Kidney (tissue), 14 donors: Measurements from ENCODE around the gene USH2A. TPM values are rescaled to one million over a fixed set of nuclear protein-coding genes. Genes with fewer than 3 reads are reported as not detected.

Experiments used
- DNase-seq, 5 donors: peaks; one replicate each; pipeline ENCODE4 v3.0.0-alpha.2; 2013 to 2020
- FAIRE-seq: peaks from 2 replicates; lab custom pipeline; 2012; peaks lifted over from hg19 to GRCh38; lab: Jason Lieb, UNC
- H3K27ac ChIP-seq, 2 donors: one replicate each; pipeline ENCODE4 v1.7.0; 2013; ENCODE audit warnings: low read depth in 2 of 2, low read length in 2 of 2, inconsistent platforms in 1 of 2
- H3K27me3 ChIP-seq: one replicate; pipeline ENCODE4 v1.7.1; 2013; ENCODE audit warnings: low read length, inconsistent platforms; ENCODE audit not compliant: control insufficient read depth, insufficient read depth
- H3K36me3 ChIP-seq, 3 donors: one replicate each; pipeline versions ENCODE4 v1.7.0 to v1.7.1; 2013; ENCODE audit warnings: low read length in 3 of 3, control low read depth in 1 of 3, inconsistent platforms in 1 of 3; ENCODE audit not compliant: insufficient read depth in 3 of 3, control insufficient read depth in 2 of 3
- H3K4me1 ChIP-seq, 3 donors: one replicate each; pipeline versions ENCODE4 v1.7.0 to v1.7.1; 2013; ENCODE audit warnings: low read length in 3 of 3, inconsistent platforms in 1 of 3, low read depth in 1 of 3; ENCODE audit not compliant: control insufficient read depth in 2 of 3, insufficient read depth in 2 of 3
- H3K4me3 ChIP-seq, 3 donors: one replicate each; pipeline versions ENCODE4 v1.7.0 to v1.8.1; 2013; ENCODE audit warnings: low read length in 3 of 3, control low read depth in 1 of 3, inconsistent platforms in 1 of 3
- H3K9ac ChIP-seq, 3 donors: one replicate each; pipeline versions ENCODE4 v1.7.0 to v1.7.1; 2013; ENCODE audit warnings: low read length in 3 of 3, control low read depth in 1 of 3, inconsistent platforms in 1 of 3
- H3K9me3 ChIP-seq, 3 donors: one replicate each; pipeline versions ENCODE4 v1.7.0 to v1.7.1; 2013; ENCODE audit warnings: low read length in 3 of 3, control low read depth in 1 of 3, inconsistent platforms in 1 of 3; ENCODE audit not compliant: control insufficient read depth in 2 of 3, insufficient read depth in 1 of 3
- intact Hi-C: fragments of 100-400 bp; cut with DNase I; formaldehyde crosslinking; loops from one replicate; pipeline ENCODE4 v1.11.1; 2022
- polyA plus RNA-seq: library from polyadenylated mRNA; stranded (reverse); fragments of 350-450 nt; fragmentation: Illumina TruSeq; extraction: RNeasy Lipid Tissue Mini Kit (QIAGEN cat#74804); gene quantifications from one replicate; pipeline ENCODE4 v1.2.3, GENCODE V29; 2014; ENCODE audit warnings: low read depth, low replicate concordance; ENCODE audit not compliant: insufficient read depth
- total RNA-seq: library from RNA; stranded (reverse); fragmentation: NEBNext Ultra II Directional; extraction: Animal tissue kit (Norgen Biotek cat#: 25700); gene quantifications from one replicate; pipeline ENCODE4 v1.2.1, GENCODE V29; 2021
- TF ChIP-seq, protein P1 (sequence below): IDR thresholded peaks from 3 replicates; pipeline ENCODE4 v1.5.1; 2012; ENCODE audit warnings: mild to moderate bottlenecking, moderate library complexity, borderline replicate concordance; ENCODE audit not compliant: insufficient read depth; ENCODE audit errors: extremely low read depth
- donor health status: control.
- donor health status: control.
- donor health status: control.
- donor health status: control.
- donor health status: control.
- donor health status: DM: yes; HTN: yes; CAD: no.
- donor health status: Normal renal cell carcinoma (clear cell type).

USH2A gene
- total and polyA plus RNA-seq, 2 donors from 2014 or later = 0.06 TPM; not detected in 1

DNA sequence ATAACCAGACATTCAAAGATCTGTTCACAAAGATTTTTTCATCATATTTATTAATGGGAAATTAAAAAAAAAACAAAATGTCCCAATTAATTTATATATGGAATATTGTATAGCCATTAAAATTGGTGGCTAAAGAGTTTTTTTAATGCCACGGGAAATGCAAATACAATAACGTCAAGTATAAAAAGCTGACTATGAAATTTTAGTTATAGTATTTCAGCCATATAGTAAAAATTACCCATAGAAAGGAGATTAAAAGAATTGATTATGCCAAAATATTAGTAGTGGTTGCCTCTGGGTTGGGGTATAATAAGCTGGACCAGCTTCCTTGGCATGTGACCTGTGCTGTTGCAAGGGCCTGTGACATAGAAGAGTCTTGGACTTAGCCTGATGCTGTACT, 777.4 kb downstream of the USH2A start:
- FAIRE-seq = no peak
- H3K27me3 ChIP-seq = no peaks in the 10 kb centered on the region
- intact Hi-C loops = no loop called here

DNA sequence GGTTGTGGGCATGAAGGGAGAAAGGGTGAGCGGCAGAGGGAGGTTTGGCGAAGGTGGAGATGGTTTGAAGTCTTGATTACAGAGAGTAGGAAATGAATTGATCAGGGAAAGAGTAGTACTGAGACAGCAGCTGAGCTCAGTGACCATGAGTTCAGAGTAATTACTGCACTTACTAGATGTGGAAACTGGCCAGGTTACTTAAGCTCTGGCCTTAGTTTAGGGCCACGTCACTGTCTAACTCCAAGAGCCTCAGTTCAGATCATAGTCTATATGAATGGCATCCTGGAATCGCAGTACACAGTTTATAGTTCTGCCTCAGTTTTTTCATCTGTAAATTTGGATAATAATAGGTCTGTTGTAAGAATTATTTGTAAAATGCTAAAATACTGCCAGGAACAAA, 778.1 kb downstream of the USH2A start:
- TF ChIP-seq, protein P1, sequence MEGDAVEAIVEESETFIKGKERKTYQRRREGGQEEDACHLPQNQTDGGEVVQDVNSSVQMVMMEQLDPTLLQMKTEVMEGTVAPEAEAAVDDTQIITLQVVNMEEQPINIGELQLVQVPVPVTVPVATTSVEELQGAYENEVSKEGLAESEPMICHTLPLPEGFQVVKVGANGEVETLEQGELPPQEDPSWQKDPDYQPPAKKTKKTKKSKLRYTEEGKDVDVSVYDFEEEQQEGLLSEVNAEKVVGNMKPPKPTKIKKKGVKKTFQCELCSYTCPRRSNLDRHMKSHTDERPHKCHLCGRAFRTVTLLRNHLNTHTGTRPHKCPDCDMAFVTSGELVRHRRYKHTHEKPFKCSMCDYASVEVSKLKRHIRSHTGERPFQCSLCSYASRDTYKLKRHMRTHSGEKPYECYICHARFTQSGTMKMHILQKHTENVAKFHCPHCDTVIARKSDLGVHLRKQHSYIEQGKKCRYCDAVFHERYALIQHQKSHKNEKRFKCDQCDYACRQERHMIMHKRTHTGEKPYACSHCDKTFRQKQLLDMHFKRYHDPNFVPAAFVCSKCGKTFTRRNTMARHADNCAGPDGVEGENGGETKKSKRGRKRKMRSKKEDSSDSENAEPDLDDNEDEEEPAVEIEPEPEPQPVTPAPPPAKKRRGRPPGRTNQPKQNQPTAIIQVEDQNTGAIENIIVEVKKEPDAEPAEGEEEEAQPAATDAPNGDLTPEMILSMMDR = no peak
- Histone ChIP-seq H3K4me1 (no peaks in the 10 kb centered on the region), H3K4me3 (no peak overlapping the region), H3K27me3 (no peaks in the 10 kb centered on the region), H3K36me3 (no peaks in the 10 kb centered on the region), H3K27ac (no peak overlapping the region), H3K9me3 (no peaks in the 10 kb centered on the region), H3K9ac (no peak overlapping the region)
- DNase-seq = no peak
- intact Hi-C loops = no loop called here
- FAIRE-seq = no peak

More for the DNA sequence above, 777.4 kb downstream of the USH2A start:
- DNase-seq = no peak
- no peak overlapping the region for H3K4me3 ChIP-seq
- no peak overlapping the region for H3K27ac ChIP-seq
- H3K9ac ChIP-seq = no peak overlapping the region
- H3K4me1 ChIP-seq = no peaks in the 10 kb centered on the region
- no peaks in the 10 kb centered on the region for H3K9me3 ChIP-seq
- TF ChIP-seq, protein P1 = no peak
- H3K36me3 ChIP-seq = no peaks in the 10 kb centered on the region

DNA sequence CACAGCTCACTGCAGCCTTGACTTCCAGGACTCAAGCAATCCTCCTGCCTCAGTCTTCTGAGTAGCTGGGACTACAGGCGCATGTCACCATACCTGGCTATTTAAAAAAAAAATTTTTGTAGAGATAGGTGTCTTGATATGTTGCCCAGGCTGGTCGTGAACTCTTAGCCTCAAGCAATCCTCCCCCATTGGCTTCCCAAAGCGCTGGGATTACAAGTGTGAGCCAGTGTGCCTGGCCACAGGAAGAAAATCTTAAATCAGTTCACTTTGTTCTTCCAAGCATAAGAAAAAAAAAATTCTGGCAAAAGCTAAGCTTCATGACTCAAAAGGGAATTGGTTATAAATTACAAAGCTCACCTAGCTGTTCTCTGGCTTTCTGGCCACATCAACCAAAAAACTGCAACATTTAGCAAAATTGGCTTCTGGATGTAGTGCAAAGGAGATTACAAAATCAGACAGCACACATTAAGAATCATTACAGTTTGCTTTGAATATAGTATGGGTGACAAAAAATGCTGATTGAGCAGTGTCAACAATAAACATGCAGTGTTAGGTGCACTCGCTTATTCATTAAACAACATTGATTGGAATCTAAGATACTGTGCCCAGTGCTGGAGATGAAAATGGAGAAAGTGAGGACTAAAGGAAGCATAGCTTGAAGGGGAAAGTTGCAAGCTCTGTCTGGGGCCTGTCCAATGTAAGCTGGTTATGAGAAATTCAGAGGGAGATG, 779.5 kb downstream of the USH2A start:
- Histone ChIP-seq H3K27me3 (no peaks in the 10 kb centered on the region), H3K9me3 (no peaks in the 10 kb centered on the region), H3K4me1 (no peaks in the 10 kb centered on the region), H3K9ac (no peak overlapping the region), H3K4me3 (no peak overlapping the region), H3K27ac (no peak overlapping the region), H3K36me3 (no peaks in the 10 kb centered on the region)
- DNase-seq = no peak
- intact Hi-C loops = no loop called here
- TF ChIP-seq, protein P1 = no peak
- no peak for FAIRE-seq
